CD4-positive, alpha-beta T cell (primary cell): ENCODE measurements around the gene CCDC186. TPM values are rescaled to one million over a fixed set of nuclear protein-coding genes. Genes with fewer than 3 reads are reported as not detected.

Experiments
- ATAC-seq: fragments of 200-7000 bp; cut with Tn5 transposase; one replicate; pipeline ENCODE4 v1.10.0; 2022; ENCODE audit warnings: mild to moderate bottlenecking; ENCODE audit not compliant: poor library complexity
- CTCF ChIA-PET: fragments of 350-600 bp; sonication (Branson Sonifier 250); formaldehyde crosslinking; loops from one replicate; lab custom pipeline; 2021; ENCODE audit warnings: antibody characterized with exemption, inconsistent platforms; lab: Charles Lee
- POLR2A ChIA-PET: fragments of 350-600 bp; sonication (Branson Sonifier 250); formaldehyde crosslinking; loops from one replicate; lab custom pipeline; 2021; ENCODE audit warnings: antibody characterized with exemption, inconsistent platforms; lab: Charles Lee
- DNase-seq, 14 experiments: peaks; one replicate each; pipeline ENCODE4 v3.0.0-alpha.2; 2013 to 2020; ENCODE audit warnings: mixed read lengths in 2 of 14
- H3K27ac ChIP-seq, 2 donors: one replicate each; pipeline versions ENCODE4 v1.5.1 to v1.7.0; 2013; ENCODE audit warnings: low read length in 2 of 2, low read depth in 1 of 2, mild to moderate bottlenecking in 1 of 2
- H3K27me3 ChIP-seq, 2 experiments: 1 replicate in 1 of 2; 2 replicates in 1 of 2; pipeline versions ENCODE4 v1.6.1 to v1.7.0; 2013; ENCODE audit warnings: low read length in 2 of 2, control low read depth in 1 of 2, mild to moderate bottlenecking in 1 of 2, moderate library complexity in 1 of 2; ENCODE audit not compliant: insufficient read depth in 2 of 2, control insufficient read depth in 1 of 2
- H3K36me3 ChIP-seq: one replicate; pipeline ENCODE4 v1.6.1; 2013; ENCODE audit warnings: low read length, control low read depth; ENCODE audit not compliant: insufficient read depth
- H3K4me1 ChIP-seq: one replicate; pipeline ENCODE4 v1.6.1; 2013; ENCODE audit warnings: low read length, control low read depth; ENCODE audit not compliant: insufficient read depth
- H3K4me3 ChIP-seq: one replicate; pipeline ENCODE4 v1.5.1; 2013; ENCODE audit warnings: mild to moderate bottlenecking, low read length, moderate library complexity
- H3K9me3 ChIP-seq, 2 experiments: 1 replicate in 1 of 2; 2 replicates in 1 of 2; pipeline versions ENCODE4 v1.6.1 to v1.7.0; 2013; ENCODE audit warnings: low read length in 2 of 2, mild to moderate bottlenecking in 2 of 2, control low read depth in 1 of 2, moderate library complexity in 1 of 2; ENCODE audit not compliant: control insufficient read depth in 1 of 2, insufficient read depth in 1 of 2
- H3K27ac Mint-ChIP-seq: one replicate; pipeline ENCODE4 v1.8.0; 2020; ENCODE audit warnings: mixed read lengths
- H3K27me3 Mint-ChIP-seq: one replicate; pipeline ENCODE4 v1.8.0; 2021; ENCODE audit warnings: mixed read lengths
- H3K36me3 Mint-ChIP-seq: one replicate; pipeline ENCODE4 v1.8.0; 2021; ENCODE audit warnings: low read depth, mixed read lengths
- H3K4me1 Mint-ChIP-seq: one replicate; pipeline ENCODE4 v1.8.0; 2021; ENCODE audit warnings: low read depth, mixed read lengths
- H3K4me3 Mint-ChIP-seq: one replicate; pipeline ENCODE4 v1.8.0; 2020; ENCODE audit warnings: mild to moderate bottlenecking, mixed read lengths
- H3K9me3 Mint-ChIP-seq: one replicate; pipeline ENCODE4 v1.8.0; 2020; ENCODE audit warnings: mixed read lengths
- CTCF ChIP-seq: fragments of 200-600 bp; IDR thresholded peaks from one replicate; pipeline ENCODE4 v1.8.0; 2022; ENCODE audit warnings: antibody characterized with exemption, mild to moderate bottlenecking
- intact Hi-C, 2 experiments: fragments of 100-400 bp; cut with DNase I in 1 of 2; cut with micrococcal nuclease in 1 of 2; formaldehyde crosslinking; loops; one replicate each; pipeline versions ENCODE4 v1.15.1 to v1.9.0; 2023 to 2025; cut with DNase I, micrococcal nuclease
- total RNA-seq, 174 experiments: library from RNA in 2 of 174; stranded (reverse) in 2 of 174; gene quantifications; one replicate each; pipeline ENCODE4 v1.2.3 and lab custom pipeline; 2021 to 2026

Gene CCDC186
- total RNA-seq, 2 experiments from 2014 or later, result 55.0 to 55.9 TPM

GRCh38 chr10:114184276-114184675 is 10.3 kb upstream of the CCDC186 start:
- no peak for DNase-seq
- peaks cover 0 to under 1% of the 10 kb centered on the region in 2 experiments for H3K9me3 ChIP-seq
- POLR2A ChIA-PET, result no interaction called here
- CTCF ChIA-PET, result interaction anchor here (0.5 kb wide), 1 partner anchor 185 kb away, joined by 3 read pairs; no protein-coding TSS in a partner anchor
- no peaks in the 10 kb centered on the region for H3K36me3 ChIP-seq
- no peaks in the 10 kb centered on the region for H3K4me1 Mint-ChIP-seq
- H3K27ac ChIP-seq, result no peak overlapping the region
- ATAC-seq, result no peak
- TF ChIP-seq CTCF, result no peak
- intact Hi-C loops, result no loop called here
- no peak overlapping the region for H3K27ac Mint-ChIP-seq
- H3K4me3 Mint-ChIP-seq, result no peak overlapping the region
- peaks cover 7% of the 10 kb centered on the region for H3K27me3 Mint-ChIP-seq
- H3K9me3 Mint-ChIP-seq, result no peaks in the 10 kb centered on the region
- no peaks in the 10 kb centered on the region for H3K4me1 ChIP-seq
- H3K4me3 ChIP-seq, result no peak overlapping the region
- H3K27me3 ChIP-seq, result no peaks in the 10 kb centered on the region
- H3K36me3 Mint-ChIP-seq, result no peaks in the 10 kb centered on the region

- ChIA-PET POLR2A (no interaction called here), CTCF (no interaction called here)
- Mint-ChIP-seq H3K9me3 (no peaks in the 10 kb centered on the region), H3K4me3 (no peak overlapping the region), H3K4me1 (no peaks in the 10 kb centered on the region), H3K27me3 (peaks cover 7% of the 10 kb centered on the region), H3K36me3 (no peaks in the 10 kb centered on the region), H3K27ac (no peak overlapping the region)
- Histone ChIP-seq H3K4me3 (no peak overlapping the region), H3K27ac (no peak overlapping the region), H3K27me3 (no peaks in the 10 kb centered on the region), H3K36me3 (no peaks in the 10 kb centered on the region), H3K9me3 (peaks cover 0 to 4% of the 10 kb centered on the region in 2 experiments), H3K4me1 (no peaks in the 10 kb centered on the region)
- intact Hi-C loops, result no loop called here
- no peak for TF ChIP-seq CTCF
- no peak for DNase-seq
- no peak for ATAC-seq
Observed at GRCh38 chr10:114183563-114183962, 9.6 kb upstream of the CCDC186 start.

DNA sequence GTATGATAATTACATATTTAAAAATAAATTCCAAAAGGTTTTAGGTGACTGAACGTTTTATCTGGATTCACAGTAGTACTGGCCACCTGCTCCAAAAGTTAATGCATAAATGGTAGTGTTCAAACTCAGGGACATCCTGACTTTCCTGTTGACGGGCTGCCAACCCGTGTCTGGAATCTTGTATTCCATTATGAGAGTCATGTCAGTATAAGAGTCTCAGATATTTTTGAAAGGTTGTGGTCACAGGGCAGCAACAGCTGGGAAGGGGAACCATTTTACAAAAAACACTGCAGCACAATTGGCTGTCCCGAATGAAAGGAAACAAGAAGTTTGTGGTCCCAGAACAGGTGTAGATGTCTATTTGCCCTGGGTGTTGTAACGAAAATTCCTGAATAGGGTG is 8.0 kb upstream of the CCDC186 start:
- H3K36me3 ChIP-seq, result no peaks in the 10 kb centered on the region
- intact Hi-C loops, result no loop called here
- ChIA-PET CTCF (no interaction called here), POLR2A (no interaction called here)
- no peak for ATAC-seq
- Mint-ChIP-seq H3K4me1 (peaks cover 6% of the 10 kb centered on the region), H3K36me3 (no peaks in the 10 kb centered on the region), H3K4me3 (no peak overlapping the region), H3K27me3 (no peaks in the 10 kb centered on the region), H3K9me3 (no peaks in the 10 kb centered on the region), H3K27ac (no peak overlapping the region)
- no peaks in the 10 kb centered on the region for H3K27me3 ChIP-seq
- no peaks in the 10 kb centered on the region for H3K4me1 ChIP-seq
- no peak overlapping the region for H3K27ac ChIP-seq
- peaks cover 0 to 4% of the 10 kb centered on the region in 2 experiments for H3K9me3 ChIP-seq
- DNase-seq, result no peak
- TF ChIP-seq CTCF, result no peak
- no peak overlapping the region for H3K4me3 ChIP-seq
